ENCODE data around the gene LRRC2. TPM values are rescaled to one million over a fixed set of nuclear protein-coding genes. Genes with fewer than 3 reads are reported as not detected.

Gene LRRC2
- total RNA-seq, 4 donors from 2014 or later = 1.1 to 7.7 (median 5.0) TPM

GRCh38 chr3:46477145-46477544 lies 89.0 kb downstream of the LRRC2 start:
- no peak for TF ChIP-seq CTCF (IDR thresholded peaks at IDR 0.05; ENCODE audit: low read depth)

- no peak for TF ChIP-seq CTCF (IDR thresholded peaks at IDR 0.05; ENCODE audit: low read depth)
These were observed 93.4 kb downstream of the LRRC2 start for GRCh38 chr3:46472736-46473135.

GRCh38 chr3:46471371-46471914 lies 94.7 kb downstream of the LRRC2 start:
- no peak for TF ChIP-seq CTCF (IDR thresholded peaks at IDR 0.05; ENCODE audit: low read depth)

GRCh38 chr3:46470831-46471230 lies 95.3 kb downstream of the LRRC2 start:
- no peak for TF ChIP-seq CTCF (IDR thresholded peaks at IDR 0.05; ENCODE audit: low read depth)

- TF ChIP-seq CTCF (IDR thresholded peaks at IDR 0.05; ENCODE audit: low read depth) = no peak
These were observed 96.3 kb downstream of the LRRC2 start for GRCh38 chr3:46469680-46470357.

- no peak for TF ChIP-seq CTCF (IDR thresholded peaks at IDR 0.05; ENCODE audit: low read depth)
These were observed 97.1 kb downstream of the LRRC2 start for GRCh38 chr3:46468753-46469600.

GRCh38 chr3:46467562-46467961 lies 98.5 kb downstream of the LRRC2 start:
- TF ChIP-seq CTCF (IDR thresholded peaks at IDR 0.05; ENCODE audit: low read depth) = no peak
